Measurements from ENCODE around the gene MAP6D1.
A peak's percentile ranks its signal among the peaks of the same experiment; 100 is the strongest.
"Not testable (repeated sequence)": the region's sequence is repeated elsewhere in the genome, so short reads cannot be mapped to it uniquely, and the experiment has no call there.

The MAP6D1 gene

GRCh38 chr3:183799461-183799860, 25.9 kb downstream of the MAP6D1 start:
- no peak for DNase-seq (ENCODE audit: low spot score)

- DNase-seq (ENCODE audit: low spot score), result no peak
Observed at GRCh38 chr3:183797996-183798395, 27.4 kb downstream of the MAP6D1 start.

- DNase-seq (ENCODE audit: low spot score), result no peak
Observed at GRCh38 chr3:183796372-183796771, 29.0 kb downstream of the MAP6D1 start.

- no peak for DNase-seq (ENCODE audit: low spot score)
Observed at GRCh38 chr3:183794452-183794851, 30.9 kb downstream of the MAP6D1 start.

- no peak for DNase-seq (ENCODE audit: low spot score)
Observed at GRCh38 chr3:183792976-183793375, 32.4 kb downstream of the MAP6D1 start.

GRCh38 chr3:183790700-183791099, 34.7 kb downstream of the MAP6D1 start:
- DNase-seq (ENCODE audit: low spot score), result no peak

GRCh38 chr3:183789826-183790225, 35.6 kb downstream of the MAP6D1 start:
- DNase-seq (ENCODE audit: low spot score), result no peak

- DNase-seq (ENCODE audit: low spot score), result not testable (repeated sequence)
Observed at GRCh38 chr3:183784503-183784902, 40.9 kb downstream of the MAP6D1 start.

- DNase-seq (ENCODE audit: low spot score), result no peak
Observed at GRCh38 chr3:183782576-183783276, 42.7 kb downstream of the MAP6D1 start.

GRCh38 chr3:183781246-183781645, 44.1 kb downstream of the MAP6D1 start:
- no peak for DNase-seq (ENCODE audit: low spot score)

- no peak for DNase-seq (ENCODE audit: low spot score)
Observed at GRCh38 chr3:183779896-183780465, 45.4 kb downstream of the MAP6D1 start.

- no peak for DNase-seq (ENCODE audit: low spot score)
Observed at GRCh38 chr3:183777016-183777618, 48.3 kb downstream of the MAP6D1 start.

GRCh38 chr3:183776451-183776850, 48.9 kb downstream of the MAP6D1 start:
- not testable (repeated sequence) for DNase-seq (ENCODE audit: low spot score)

- no peak for DNase-seq (ENCODE audit: low spot score)
Observed at GRCh38 chr3:183775781-183776180, 49.6 kb downstream of the MAP6D1 start.

- DNase-seq (ENCODE audit: low spot score), result no peak
Observed at GRCh38 chr3:183774631-183775030, 50.7 kb downstream of the MAP6D1 start.

- no peak for DNase-seq (ENCODE audit: low spot score)
Observed at GRCh38 chr3:183769453-183769852, 55.9 kb downstream of the MAP6D1 start.

- DNase-seq (ENCODE audit: low spot score), result no peak
Observed at GRCh38 chr3:183768114-183768513, 57.3 kb downstream of the MAP6D1 start.

- peak; percentile 86 for DNase-seq (ENCODE audit: low spot score)
Observed at GRCh38 chr3:183766745-183767606, 58.4 kb downstream of the MAP6D1 start.

- no peak for DNase-seq (ENCODE audit: low spot score)
Observed at GRCh38 chr3:183766107-183766506, 59.3 kb downstream of the MAP6D1 start.
